Esophagus muscularis mucosa (tissue), 4 donors: ENCODE data around the gene PHC3.

Experiments used
- EP300 ChIP-seq: sonication (generic); formaldehyde crosslinking; IDR thresholded peaks from one replicate; pipeline ENCODE4 v1.6.1; 2017; ENCODE audit warnings: antibody characterized with exemption
- POLR2A ChIP-seq: fragments of 450-650 bp; IDR thresholded peaks from one replicate; pipeline ENCODE4 v1.6.1; 2017; ENCODE audit warnings: antibody characterized with exemption, moderate library complexity, mild to moderate bottlenecking, low read depth
- POLR2AphosphoS5 ChIP-seq, 2 donors: sonication (generic); formaldehyde crosslinking; IDR thresholded peaks; one replicate each; pipeline ENCODE4 v1.6.1; 2017; ENCODE audit warnings: antibody characterized with exemption in 2 of 2
- TF ChIP-seq, protein P1 (sequence below), 3 experiments: fragments of 200-600 bp in 2 of 3; fragments of 450-650 bp in 1 of 3; sonication (generic) in 2 of 3; IDR thresholded peaks; one replicate each; pipeline ENCODE4 v1.5.1; 2017 to 2019; ENCODE audit warnings: antibody characterized with exemption in 3 of 3, mild to moderate bottlenecking in 2 of 3, moderate library complexity in 1 of 3

DNA sequence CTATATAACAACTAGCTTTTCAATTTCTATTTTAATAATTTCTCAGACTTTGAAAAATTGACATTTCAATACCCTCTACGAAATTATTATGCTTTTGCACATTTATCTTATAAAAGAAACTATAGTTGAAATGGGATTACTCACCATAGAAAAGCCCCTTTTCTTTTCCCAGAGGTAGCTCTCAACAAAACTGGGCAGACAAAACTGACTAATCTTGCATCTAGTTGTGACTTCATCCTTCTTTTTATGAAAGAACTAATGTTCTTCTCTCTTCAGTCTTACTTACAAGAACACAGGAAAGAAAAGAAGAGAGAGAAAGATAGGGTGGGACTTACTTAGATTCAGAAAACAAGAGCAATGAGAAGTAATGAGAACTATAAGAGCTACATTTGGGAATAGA lies 82.8 kb downstream of the PHC3 start:
- TF ChIP-seq, protein P1, sequence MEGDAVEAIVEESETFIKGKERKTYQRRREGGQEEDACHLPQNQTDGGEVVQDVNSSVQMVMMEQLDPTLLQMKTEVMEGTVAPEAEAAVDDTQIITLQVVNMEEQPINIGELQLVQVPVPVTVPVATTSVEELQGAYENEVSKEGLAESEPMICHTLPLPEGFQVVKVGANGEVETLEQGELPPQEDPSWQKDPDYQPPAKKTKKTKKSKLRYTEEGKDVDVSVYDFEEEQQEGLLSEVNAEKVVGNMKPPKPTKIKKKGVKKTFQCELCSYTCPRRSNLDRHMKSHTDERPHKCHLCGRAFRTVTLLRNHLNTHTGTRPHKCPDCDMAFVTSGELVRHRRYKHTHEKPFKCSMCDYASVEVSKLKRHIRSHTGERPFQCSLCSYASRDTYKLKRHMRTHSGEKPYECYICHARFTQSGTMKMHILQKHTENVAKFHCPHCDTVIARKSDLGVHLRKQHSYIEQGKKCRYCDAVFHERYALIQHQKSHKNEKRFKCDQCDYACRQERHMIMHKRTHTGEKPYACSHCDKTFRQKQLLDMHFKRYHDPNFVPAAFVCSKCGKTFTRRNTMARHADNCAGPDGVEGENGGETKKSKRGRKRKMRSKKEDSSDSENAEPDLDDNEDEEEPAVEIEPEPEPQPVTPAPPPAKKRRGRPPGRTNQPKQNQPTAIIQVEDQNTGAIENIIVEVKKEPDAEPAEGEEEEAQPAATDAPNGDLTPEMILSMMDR (IDR thresholded peaks at IDR 0.05): no peak
- TF ChIP-seq POLR2AphosphoS5 (IDR thresholded peaks at IDR 0.05) (no peak), POLR2A (no peak), EP300 (no peak)
